Measurements from ENCODE around the gene FAM222B. TPM values are rescaled to one million over a fixed set of nuclear protein-coding genes. Genes with fewer than 3 reads are reported as not detected.

FAM222B gene
- total RNA-seq, 1 donor from 2014 or later: 16.8 TPM

- intact Hi-C loops (cut with micrococcal nuclease): loop anchor here (2.0 kb wide), 1 partner anchor 23 kb away; the partner anchor contains the start of gene NEK8
- ATAC-seq (no peak), DNase-seq (no peak)
Observed at GRCh38 chr17:28751600-28752366, 90.8 kb downstream of the FAM222B start.

GRCh38 chr17:28750178-28751047, 92.2 kb downstream of the FAM222B start:
- intact Hi-C loops (cut with micrococcal nuclease): loop anchor here (2.0 kb wide), 1 partner anchor 22 kb away; the partner anchor contains the start of gene NEK8
- DNase-seq: peak; percentile 95
- peak; percentile 86 for ATAC-seq

- DNase-seq: no peak
- intact Hi-C loops (cut with micrococcal nuclease): loop anchor here (2.0 kb wide), 1 partner anchor 21 kb away; the partner anchor contains the start of gene NEK8
- ATAC-seq: no peak
Observed at GRCh38 chr17:28749516-28750177, 92.9 kb downstream of the FAM222B start.

- intact Hi-C loops (cut with micrococcal nuclease): no loop called here
- no peak for ATAC-seq
- no peak for DNase-seq
Observed at GRCh38 chr17:28748852-28749515, 93.6 kb downstream of the FAM222B start.

GRCh38 chr17:28747801-28748750, 94.5 kb downstream of the FAM222B start:
- ATAC-seq (no peak), DNase-seq (no peak)
- intact Hi-C loops (cut with micrococcal nuclease): no loop called here

- ATAC-seq: no peak
- DNase-seq: no peak
- intact Hi-C loops (cut with micrococcal nuclease): no loop called here
Observed at GRCh38 chr17:28747051-28747691, 95.4 kb downstream of the FAM222B start.

- DNase-seq (no peak), ATAC-seq (no peak)
- intact Hi-C loops (cut with micrococcal nuclease): no loop called here
Observed at GRCh38 chr17:28746611-28747050, 96.0 kb downstream of the FAM222B start.

- DNase-seq (no peak), ATAC-seq (no peak)
- intact Hi-C loops (cut with micrococcal nuclease): no loop called here
Observed at GRCh38 chr17:28745786-28746411, 96.7 kb downstream of the FAM222B start.

- ATAC-seq (peak; percentile 19), DNase-seq (peak; percentile 47)
- intact Hi-C loops (cut with micrococcal nuclease): no loop called here
Observed at GRCh38 chr17:28744972-28745785, 97.4 kb downstream of the FAM222B start.

- peak; percentile 21 for ATAC-seq
- DNase-seq: peak; percentile 61
- intact Hi-C loops (cut with micrococcal nuclease): no loop called here
Observed at GRCh38 chr17:28744104-28744971, 98.3 kb downstream of the FAM222B start.

- ATAC-seq: peak; percentile 92
- intact Hi-C loops (cut with micrococcal nuclease): no loop called here
- peak; percentile 89 for DNase-seq
Observed at GRCh38 chr17:28743243-28744103, 99.1 kb downstream of the FAM222B start, which contains the start of gene TRAF4. TRAF4 (plus strand) TSS chr17:28744011; CDS start chr17:28744113, 102 bp downstream.

- intact Hi-C loops (cut with micrococcal nuclease): no loop called here
- ATAC-seq (no peak), DNase-seq (no peak)
Observed at GRCh38 chr17:28741358-28742349, 100.9 kb downstream of the FAM222B start.

Measured in left ventricle myocardium superior (tissue), 1 donor.